Measurements from ENCODE around the gene COX10. TPM values are rescaled to one million over a fixed set of nuclear protein-coding genes. Genes with fewer than 3 reads are reported as not detected.

Gene COX10
- total RNA-seq, 2 experiments from 2014 or later = 21.1 to 24.9 TPM

GRCh38 chr17:14144508-14144907 lies 75.2 kb downstream of the COX10 start:
- no peak overlapping the region for H3K4me2 ChIP-seq (ENCODE audit: low read length)
- H3K4me3 ChIP-seq (ENCODE audit: low read depth, low read length, poor library complexity, severe bottlenecking) = no peak overlapping the region
- no peaks in the 10 kb centered on the region for H3K9me2 ChIP-seq (ENCODE audit: insufficient read depth, low read length)
- H3K79me2 ChIP-seq (ENCODE audit: insufficient read depth, low read depth, low read length) = no peaks in the 10 kb centered on the region
- H3K27ac ChIP-seq (ENCODE audit: low read depth, low read length, poor library complexity, severe bottlenecking) = no peak overlapping the region
- no peaks in the 10 kb centered on the region for H3K4me1 ChIP-seq (ENCODE audit: insufficient read depth, low read length, poor library complexity, severe bottlenecking)
- BruUV-seq (replicated peaks) = no TSS peak
- TF ChIP-seq CTCF (conservative IDR thresholded peaks at IDR 0.05; ENCODE audit: low read length) (no peak), EZH2phosphoT487 (IDR thresholded peaks at IDR 0.05; ENCODE audit: borderline replicate concordance, low read depth, low read length) (no peak)
- no peak for DNase-seq (ENCODE audit: low spot score)
- H4K20me1 ChIP-seq (ENCODE audit: insufficient read depth, low read length) = no peaks in the 10 kb centered on the region
- ChIA-PET CTCF (ENCODE audit: unreplicated experiment) (no interaction called here), POLR2A (interaction anchor here (1.4 kb wide), 1 partner anchor 12 kb away, joined by 4 read pairs; no protein-coding TSS in a partner anchor)
- no peak overlapping the region for H2AFZ ChIP-seq (ENCODE audit: low read length)
- 0 out of 2 replicates have a peak, but pooled peaks cover 7% of the 10 kb centered on the region for H3K9me3 ChIP-seq (ENCODE audit: low read length)
- intact Hi-C loops (cut with micrococcal nuclease; ENCODE audit: unreplicated experiment) = no loop called here
- no peaks in the 10 kb centered on the region; the same call in 1 of the 2 replicates for H3K36me3 ChIP-seq (ENCODE audit: insufficient read depth, low read length)

GRCh38 chr17:14149751-14150150 lies 80.4 kb downstream of the COX10 start:
- no peaks in the 10 kb centered on the region for H3K4me1 ChIP-seq (ENCODE audit: insufficient read depth, low read length, poor library complexity, severe bottlenecking)
- ChIA-PET CTCF (ENCODE audit: unreplicated experiment) (no interaction called here), POLR2A (no interaction called here)
- H3K36me3 ChIP-seq (ENCODE audit: insufficient read depth, low read length) = peaks cover 3% of the 10 kb centered on the region; the same call in 1 of the 2 replicates
- H4K20me1 ChIP-seq (ENCODE audit: insufficient read depth, low read length) = no peaks in the 10 kb centered on the region
- no peak overlapping the region for H3K4me2 ChIP-seq (ENCODE audit: low read length)
- intact Hi-C loops (cut with micrococcal nuclease; ENCODE audit: unreplicated experiment) = no loop called here
- DNase-seq (ENCODE audit: low spot score) = no peak
- no peak overlapping the region for H3K27ac ChIP-seq (ENCODE audit: low read depth, low read length, poor library complexity, severe bottlenecking)
- H3K9me2 ChIP-seq (ENCODE audit: insufficient read depth, low read length) = no peaks in the 10 kb centered on the region
- TF ChIP-seq CTCF (conservative IDR thresholded peaks at IDR 0.05; ENCODE audit: low read length) (no peak), EZH2phosphoT487 (IDR thresholded peaks at IDR 0.05; ENCODE audit: borderline replicate concordance, low read depth, low read length) (no peak)
- BruUV-seq (replicated peaks) = no TSS peak
- 0 out of 2 replicates have a peak, but pooled peaks cover 7% of the 10 kb centered on the region for H3K9me3 ChIP-seq (ENCODE audit: low read length)
- no peak overlapping the region for H3K4me3 ChIP-seq (ENCODE audit: low read depth, low read length, poor library complexity, severe bottlenecking)
- no peak overlapping the region for H2AFZ ChIP-seq (ENCODE audit: low read length)
- no peaks in the 10 kb centered on the region for H3K79me2 ChIP-seq (ENCODE audit: insufficient read depth, low read depth, low read length)

- Histone ChIP-seq H3K36me3 (ENCODE audit: insufficient read depth, low read length) (peaks cover 3% of the 10 kb centered on the region; the same call in 1 of the 2 replicates), H4K20me1 (ENCODE audit: insufficient read depth, low read length) (no peaks in the 10 kb centered on the region), H3K27ac (ENCODE audit: low read depth, low read length, poor library complexity, severe bottlenecking) (no peak overlapping the region), H3K79me2 (ENCODE audit: insufficient read depth, low read depth, low read length) (no peaks in the 10 kb centered on the region), H3K4me1 (ENCODE audit: insufficient read depth, low read length, poor library complexity, severe bottlenecking) (no peaks in the 10 kb centered on the region), H3K4me3 (ENCODE audit: low read depth, low read length, poor library complexity, severe bottlenecking) (no peak overlapping the region), H3K4me2 (ENCODE audit: low read length) (no peak overlapping the region), H2AFZ (ENCODE audit: low read length) (no peak overlapping the region), H3K9me2 (ENCODE audit: insufficient read depth, low read length) (no peaks in the 10 kb centered on the region), H3K9me3 (ENCODE audit: low read length) (0 out of 2 replicates have a peak, but pooled peaks cover 5% of the 10 kb centered on the region)
- ChIA-PET CTCF (ENCODE audit: unreplicated experiment) (no interaction called here), POLR2A (no interaction called here)
- DNase-seq (ENCODE audit: low spot score) = no peak
- no peak for TF ChIP-seq EZH2phosphoT487 (IDR thresholded peaks at IDR 0.05; ENCODE audit: borderline replicate concordance, low read depth, low read length)
- TF ChIP-seq CTCF (conservative IDR thresholded peaks at IDR 0.05; ENCODE audit: low read length) = no peak
- BruUV-seq (replicated peaks) = no TSS peak
- intact Hi-C loops (cut with micrococcal nuclease; ENCODE audit: unreplicated experiment) = no loop called here
These were observed 81.3 kb downstream of the COX10 start for GRCh38 chr17:14150619-14151018.

All from OCI-LY7 (cell line).